ENCODE data around the gene GAB2.

GRCh38 chr11:78310500-78310909 is 107.1 kb downstream of the GAB2 start:
- TF ChIP-seq, protein P1, sequence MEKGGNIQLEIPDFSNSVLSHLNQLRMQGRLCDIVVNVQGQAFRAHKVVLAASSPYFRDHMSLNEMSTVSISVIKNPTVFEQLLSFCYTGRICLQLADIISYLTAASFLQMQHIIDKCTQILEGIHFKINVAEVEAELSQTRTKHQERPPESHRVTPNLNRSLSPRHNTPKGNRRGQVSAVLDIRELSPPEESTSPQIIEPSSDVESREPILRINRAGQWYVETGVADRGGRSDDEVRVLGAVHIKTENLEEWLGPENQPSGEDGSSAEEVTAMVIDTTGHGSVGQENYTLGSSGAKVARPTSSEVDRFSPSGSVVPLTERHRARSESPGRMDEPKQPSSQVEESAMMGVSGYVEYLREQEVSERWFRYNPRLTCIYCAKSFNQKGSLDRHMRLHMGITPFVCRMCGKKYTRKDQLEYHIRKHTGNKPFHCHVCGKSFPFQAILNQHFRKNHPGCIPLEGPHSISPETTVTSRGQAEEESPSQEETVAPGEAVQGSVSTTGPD (CRISPR knock-in tag; IDR thresholded peaks at IDR 0.05), result no peak
- TF ChIP-seq ASH2L (IDR thresholded peaks at IDR 0.05; ENCODE audit: insufficient read length, low read depth, low read length) (peak; percentile 24), TBL1XR1 (IDR thresholded peaks at IDR 0.05; ENCODE audit: borderline replicate concordance, low read length, partially characterized antibody) (no peak), HNRNPLL (IDR thresholded peaks at IDR 0.05; ENCODE audit: low read depth, low read length, poor library complexity, severe bottlenecking) (no peak), HNRNPUL1 (IDR thresholded peaks at IDR 0.05; ENCODE audit: low read depth, low read length) (no peak), FOXA3 (CRISPR knock-in tag; IDR thresholded peaks at IDR 0.05) (peak; percentile 40; the same call in 1 of the 2 replicates), PCBP2 (optimal IDR thresholded peaks at IDR 0.05; ENCODE audit: low read depth, low read length, poor library complexity, severe bottlenecking) (no peak), KLF16 (CRISPR knock-in tag; IDR thresholded peaks at IDR 0.05) (0 out of 4 replicates have a peak, but pooled peaks of 1 of the 2 experiments have one; percentile 16), SMARCC2 (IDR thresholded peaks at IDR 0.05) (no peak), NR3C1 (CRISPR knock-in tag; IDR thresholded peaks at IDR 0.05) (no peak)
- TF ChIP-seq, protein P2, sequence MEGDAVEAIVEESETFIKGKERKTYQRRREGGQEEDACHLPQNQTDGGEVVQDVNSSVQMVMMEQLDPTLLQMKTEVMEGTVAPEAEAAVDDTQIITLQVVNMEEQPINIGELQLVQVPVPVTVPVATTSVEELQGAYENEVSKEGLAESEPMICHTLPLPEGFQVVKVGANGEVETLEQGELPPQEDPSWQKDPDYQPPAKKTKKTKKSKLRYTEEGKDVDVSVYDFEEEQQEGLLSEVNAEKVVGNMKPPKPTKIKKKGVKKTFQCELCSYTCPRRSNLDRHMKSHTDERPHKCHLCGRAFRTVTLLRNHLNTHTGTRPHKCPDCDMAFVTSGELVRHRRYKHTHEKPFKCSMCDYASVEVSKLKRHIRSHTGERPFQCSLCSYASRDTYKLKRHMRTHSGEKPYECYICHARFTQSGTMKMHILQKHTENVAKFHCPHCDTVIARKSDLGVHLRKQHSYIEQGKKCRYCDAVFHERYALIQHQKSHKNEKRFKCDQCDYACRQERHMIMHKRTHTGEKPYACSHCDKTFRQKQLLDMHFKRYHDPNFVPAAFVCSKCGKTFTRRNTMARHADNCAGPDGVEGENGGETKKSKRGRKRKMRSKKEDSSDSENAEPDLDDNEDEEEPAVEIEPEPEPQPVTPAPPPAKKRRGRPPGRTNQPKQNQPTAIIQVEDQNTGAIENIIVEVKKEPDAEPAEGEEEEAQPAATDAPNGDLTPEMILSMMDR (CRISPR knock-in tag; IDR thresholded peaks at IDR 0.05), result 0 out of 2 replicates have a peak, but pooled peaks have one; percentile 16
- TF ChIP-seq, protein P3, sequence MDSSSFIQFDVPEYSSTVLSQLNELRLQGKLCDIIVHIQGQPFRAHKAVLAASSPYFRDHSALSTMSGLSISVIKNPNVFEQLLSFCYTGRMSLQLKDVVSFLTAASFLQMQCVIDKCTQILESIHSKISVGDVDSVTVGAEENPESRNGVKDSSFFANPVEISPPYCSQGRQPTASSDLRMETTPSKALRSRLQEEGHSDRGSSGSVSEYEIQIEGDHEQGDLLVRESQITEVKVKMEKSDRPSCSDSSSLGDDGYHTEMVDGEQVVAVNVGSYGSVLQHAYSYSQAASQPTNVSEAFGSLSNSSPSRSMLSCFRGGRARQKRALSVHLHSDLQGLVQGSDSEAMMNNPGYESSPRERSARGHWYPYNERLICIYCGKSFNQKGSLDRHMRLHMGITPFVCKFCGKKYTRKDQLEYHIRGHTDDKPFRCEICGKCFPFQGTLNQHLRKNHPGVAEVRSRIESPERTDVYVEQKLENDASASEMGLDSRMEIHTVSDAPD (CRISPR knock-in tag; IDR thresholded peaks at IDR 0.05), result no peak
- TF ChIP-seq, protein P4, sequence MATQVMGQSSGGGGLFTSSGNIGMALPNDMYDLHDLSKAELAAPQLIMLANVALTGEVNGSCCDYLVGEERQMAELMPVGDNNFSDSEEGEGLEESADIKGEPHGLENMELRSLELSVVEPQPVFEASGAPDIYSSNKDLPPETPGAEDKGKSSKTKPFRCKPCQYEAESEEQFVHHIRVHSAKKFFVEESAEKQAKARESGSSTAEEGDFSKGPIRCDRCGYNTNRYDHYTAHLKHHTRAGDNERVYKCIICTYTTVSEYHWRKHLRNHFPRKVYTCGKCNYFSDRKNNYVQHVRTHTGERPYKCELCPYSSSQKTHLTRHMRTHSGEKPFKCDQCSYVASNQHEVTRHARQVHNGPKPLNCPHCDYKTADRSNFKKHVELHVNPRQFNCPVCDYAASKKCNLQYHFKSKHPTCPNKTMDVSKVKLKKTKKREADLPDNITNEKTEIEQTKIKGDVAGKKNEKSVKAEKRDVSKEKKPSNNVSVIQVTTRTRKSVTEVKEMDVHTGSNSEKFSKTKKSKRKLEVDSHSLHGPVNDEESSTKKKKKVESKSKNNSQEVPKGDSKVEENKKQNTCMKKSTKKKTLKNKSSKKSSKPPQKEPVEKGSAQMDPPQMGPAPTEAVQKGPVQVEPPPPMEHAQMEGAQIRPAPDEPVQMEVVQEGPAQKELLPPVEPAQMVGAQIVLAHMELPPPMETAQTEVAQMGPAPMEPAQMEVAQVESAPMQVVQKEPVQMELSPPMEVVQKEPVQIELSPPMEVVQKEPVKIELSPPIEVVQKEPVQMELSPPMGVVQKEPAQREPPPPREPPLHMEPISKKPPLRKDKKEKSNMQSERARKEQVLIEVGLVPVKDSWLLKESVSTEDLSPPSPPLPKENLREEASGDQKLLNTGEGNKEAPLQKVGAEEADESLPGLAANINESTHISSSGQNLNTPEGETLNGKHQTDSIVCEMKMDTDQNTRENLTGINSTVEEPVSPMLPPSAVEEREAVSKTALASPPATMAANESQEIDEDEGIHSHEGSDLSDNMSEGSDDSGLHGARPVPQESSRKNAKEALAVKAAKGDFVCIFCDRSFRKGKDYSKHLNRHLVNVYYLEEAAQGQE (IDR thresholded peaks at IDR 0.05; ENCODE audit: borderline replicate concordance in 1 of 2, low read depth in 1 of 2, low read length in 2 of 2), result no peak
